ENCODE data around the gene HHATL. TPM values are rescaled to one million over a fixed set of nuclear protein-coding genes. Genes with fewer than 3 reads are reported as not detected.

The HHATL gene
- total RNA-seq: not detected

GRCh38 chr3:42702066-42702951, at the start of gene HHATL:
Gene HHATL (minus strand): TSS chr3:42702798. CDS start chr3:42700826, 1,972 bp downstream.
- CTCF ChIA-PET: no interaction called here
- Mint-ChIP-seq H3K4me3 (no peak within 1 kb of the TSS), H3K4me1 (peaks cover 11% of the 10 kb centered on the region), H3K27me3 (no peaks in the 10 kb centered on the region), H3K27ac (no peak within 1 kb of the TSS), H3K9me3 (no peaks in the 10 kb centered on the region), H3K36me3 (ENCODE audit: low read depth) (no peaks in the 10 kb centered on the region)
- DNase-seq: no peak
- POLR2A ChIA-PET: no interaction called here

GRCh38 chr3:42751609-42752008, 49.0 kb upstream of the HHATL start:
- H3K4me1 Mint-ChIP-seq: peaks cover 40% of the 10 kb centered on the region
- H3K27me3 Mint-ChIP-seq: no peaks in the 10 kb centered on the region
- POLR2A ChIA-PET: no interaction called here
- CTCF ChIA-PET: interaction anchor here (1.1 kb wide), 2 partner anchors 12 to 22 kb away, joined by 3 read pairs; no protein-coding TSS in a partner anchor
- H3K9me3 Mint-ChIP-seq: no peaks in the 10 kb centered on the region
- no peak for DNase-seq
- H3K36me3 Mint-ChIP-seq (ENCODE audit: low read depth): peaks cover 2% of the 10 kb centered on the region
- H3K27ac Mint-ChIP-seq: no peak overlapping the region
- no peak overlapping the region for H3K4me3 Mint-ChIP-seq

GRCh38 chr3:42750834-42751233, 48.2 kb upstream of the HHATL start:
- DNase-seq: no peak
- H3K27ac Mint-ChIP-seq: no peak overlapping the region
- ChIA-PET CTCF (interaction anchor here (1.2 kb wide), 1 partner anchor 11 kb away, joined by 3 read pairs; no protein-coding TSS in a partner anchor), POLR2A (no interaction called here)
- peaks cover 2% of the 10 kb centered on the region for H3K36me3 Mint-ChIP-seq (ENCODE audit: low read depth)
- H3K9me3 Mint-ChIP-seq: no peaks in the 10 kb centered on the region
- H3K4me1 Mint-ChIP-seq: peaks cover 45% of the 10 kb centered on the region
- no peaks in the 10 kb centered on the region for H3K27me3 Mint-ChIP-seq
- no peak overlapping the region for H3K4me3 Mint-ChIP-seq

- Mint-ChIP-seq H3K4me1 (peaks cover 46% of the 10 kb centered on the region), H3K4me3 (no peak overlapping the region), H3K27me3 (no peaks in the 10 kb centered on the region), H3K36me3 (ENCODE audit: low read depth) (peaks cover 2% of the 10 kb centered on the region), H3K27ac (peak overlapping the region; percentile 58), H3K9me3 (no peaks in the 10 kb centered on the region)
- ChIA-PET CTCF (interaction anchor here (1.2 kb wide), 1 partner anchor 12 kb away, joined by 3 read pairs; no protein-coding TSS in a partner anchor), POLR2A (no interaction called here)
- peak; percentile 22 for DNase-seq
Observed at GRCh38 chr3:42749753-42750231, 47.2 kb upstream of the HHATL start.

- Mint-ChIP-seq H3K4me1 (peaks cover 50% of the 10 kb centered on the region), H3K27ac (peak overlapping the region; percentile 76)
- POLR2A ChIA-PET: no interaction called here
Observed at GRCh38 chr3:42749025-42749752, 46.6 kb upstream of the HHATL start.

DNA sequence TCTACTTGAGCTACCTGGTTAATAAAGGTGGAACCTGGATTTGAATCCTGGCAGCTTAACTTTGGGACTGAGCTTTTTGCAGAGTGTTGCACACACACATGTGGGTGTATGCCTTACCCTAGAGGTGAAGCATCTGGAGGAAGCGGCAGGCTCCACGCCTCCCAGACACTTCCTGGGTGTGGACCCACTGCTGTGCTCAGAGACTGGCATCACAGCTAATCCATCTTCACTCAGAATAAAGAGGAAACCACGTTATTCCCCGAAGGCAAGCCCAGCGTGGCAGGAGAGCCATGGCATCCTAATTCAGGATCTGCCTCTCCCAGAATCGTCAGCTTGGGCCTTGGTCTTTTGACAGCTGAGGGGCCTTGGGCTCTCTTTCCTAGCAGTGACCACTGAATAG, 45.0 kb upstream of the HHATL start:
- POLR2A ChIA-PET: no interaction called here
- Mint-ChIP-seq H3K4me3 (peak overlapping the region; percentile 56), H3K27me3 (no peaks in the 10 kb centered on the region), H3K27ac (peak overlapping the region; percentile 84), H3K9me3 (no peaks in the 10 kb centered on the region), H3K36me3 (ENCODE audit: low read depth) (peaks cover 2% of the 10 kb centered on the region), H3K4me1 (peaks cover 55% of the 10 kb centered on the region)
- peak; percentile 62 for DNase-seq
- CTCF ChIA-PET: interaction anchor here (0.6 to 4.2 kb wide), 3 partner anchors 9 to 426 kb away, joined by 3 to 28 read pairs (median 3); partner anchors contain the start of gene VIPR1

More at GRCh38 chr3:42749025-42749752, 46.6 kb upstream of the HHATL start:
- no peaks in the 10 kb centered on the region for H3K27me3 Mint-ChIP-seq
- CTCF ChIA-PET: no interaction called here
- H3K4me3 Mint-ChIP-seq: no peak overlapping the region
- peaks cover 2% of the 10 kb centered on the region for H3K36me3 Mint-ChIP-seq (ENCODE audit: low read depth)
- DNase-seq: no peak
- no peaks in the 10 kb centered on the region for H3K9me3 Mint-ChIP-seq

DNA sequence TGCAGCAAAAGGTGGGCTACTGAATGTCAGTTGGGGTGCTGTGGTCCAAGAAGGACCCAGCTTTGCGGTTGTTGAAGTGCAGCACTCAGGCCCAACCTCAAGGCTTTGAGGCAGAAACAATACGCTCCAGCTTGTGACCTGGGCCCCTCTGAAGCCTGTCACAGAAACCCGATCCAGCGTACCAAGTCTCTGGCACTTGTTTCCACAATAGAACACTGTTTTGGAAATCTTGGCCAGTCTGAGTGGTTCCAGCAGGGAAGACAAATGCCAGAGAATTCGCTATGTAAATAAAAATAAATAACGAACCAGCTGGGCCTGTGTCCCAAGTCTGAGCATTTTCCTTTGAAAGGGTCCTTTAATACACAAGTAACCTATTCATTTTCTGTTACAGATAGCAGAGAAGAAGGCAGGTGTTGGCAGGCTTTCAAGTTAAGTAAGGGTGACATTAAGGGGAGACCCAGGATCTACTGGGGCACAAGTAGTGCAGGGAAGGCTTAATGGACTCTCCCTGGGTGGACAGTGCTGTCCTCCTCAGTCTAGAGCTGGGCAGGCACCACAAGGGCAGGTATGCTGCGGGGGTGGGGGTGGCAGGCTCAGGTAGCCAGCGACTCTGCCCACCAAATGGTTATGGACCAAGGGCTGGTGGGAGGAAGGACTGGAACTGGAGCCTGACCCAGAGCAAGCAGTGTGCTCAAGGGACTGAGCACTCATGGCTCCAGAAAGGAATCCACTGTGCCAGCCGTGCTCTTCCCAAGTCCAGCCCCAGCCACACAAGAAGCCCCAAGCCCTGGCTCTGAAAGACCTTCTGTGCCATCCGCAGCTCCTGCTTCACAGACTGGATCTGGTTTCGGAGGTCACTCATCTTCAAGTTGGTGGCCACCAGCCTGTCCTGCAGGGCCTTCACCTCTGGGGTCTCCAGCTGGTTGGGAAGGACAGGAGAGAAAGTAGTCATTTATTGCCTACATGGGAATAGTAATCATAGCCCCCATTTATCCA, 44.2 kb upstream of the HHATL start:
- ChIA-PET CTCF (interaction anchor here (0.6 to 4.2 kb wide), 6 partner anchors 10 to 426 kb away, joined by 3 to 28 read pairs (median 4); partner anchors contain the start of gene VIPR1), POLR2A (no interaction called here)
- H3K4me3 Mint-ChIP-seq: no peak overlapping the region
- H3K9me3 Mint-ChIP-seq: no peaks in the 10 kb centered on the region
- H3K27me3 Mint-ChIP-seq: no peaks in the 10 kb centered on the region
- peaks cover 2% of the 10 kb centered on the region for H3K36me3 Mint-ChIP-seq (ENCODE audit: low read depth)
- peaks cover 55% of the 10 kb centered on the region for H3K4me1 Mint-ChIP-seq
- peak overlapping the region; percentile 84 for H3K27ac Mint-ChIP-seq
- DNase-seq: no peak

DNA sequence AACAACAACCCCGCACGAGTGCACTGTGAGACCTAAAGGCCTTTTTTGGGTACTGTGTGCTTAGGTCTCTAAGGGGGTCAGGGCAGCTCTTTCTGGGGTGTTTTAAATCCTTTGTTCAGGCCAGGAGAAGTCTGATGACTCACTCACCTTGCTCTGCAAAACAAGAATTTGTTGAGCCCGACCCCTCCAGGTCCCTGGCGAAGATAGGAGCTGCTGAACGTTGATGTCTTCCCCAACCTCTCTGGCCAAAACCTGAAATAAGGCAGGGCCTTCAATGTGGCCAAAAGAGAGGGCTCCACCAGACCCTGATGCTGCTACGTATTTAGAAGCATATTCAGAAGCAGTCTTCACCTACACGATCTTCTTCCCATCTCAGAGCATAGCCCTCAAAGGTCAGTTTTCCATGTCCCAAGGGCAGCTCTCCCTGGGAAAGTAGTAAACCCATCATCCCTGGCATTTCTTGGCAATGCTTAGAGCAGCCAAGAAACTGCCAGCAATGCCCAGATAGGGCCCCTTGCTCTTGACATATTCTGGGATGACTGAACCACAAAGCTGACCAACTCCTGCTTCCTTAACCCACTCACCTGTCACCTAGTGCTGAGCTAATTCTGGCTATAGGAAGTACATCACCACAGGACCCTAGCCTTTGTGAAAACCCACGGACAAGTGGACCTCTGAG, 43.3 kb upstream of the HHATL start:
- ChIA-PET POLR2A (interaction anchor here (0.6 kb wide), 1 partner anchor 12 kb away, joined by 11 read pairs; no protein-coding TSS in a partner anchor), CTCF (interaction anchor here (0.6 to 4.2 kb wide), 10 partner anchors 9 to 244 kb away, joined by 3 to 28 read pairs (median 3); partner anchors contain the start of gene VIPR1)
- Mint-ChIP-seq H3K27ac (peak overlapping the region; percentile 31), H3K4me1 (peaks cover 55% of the 10 kb centered on the region), H3K9me3 (no peaks in the 10 kb centered on the region), H3K27me3 (no peaks in the 10 kb centered on the region), H3K4me3 (no peak overlapping the region), H3K36me3 (ENCODE audit: low read depth) (peaks cover 2% of the 10 kb centered on the region)
- no peak for DNase-seq

DNA sequence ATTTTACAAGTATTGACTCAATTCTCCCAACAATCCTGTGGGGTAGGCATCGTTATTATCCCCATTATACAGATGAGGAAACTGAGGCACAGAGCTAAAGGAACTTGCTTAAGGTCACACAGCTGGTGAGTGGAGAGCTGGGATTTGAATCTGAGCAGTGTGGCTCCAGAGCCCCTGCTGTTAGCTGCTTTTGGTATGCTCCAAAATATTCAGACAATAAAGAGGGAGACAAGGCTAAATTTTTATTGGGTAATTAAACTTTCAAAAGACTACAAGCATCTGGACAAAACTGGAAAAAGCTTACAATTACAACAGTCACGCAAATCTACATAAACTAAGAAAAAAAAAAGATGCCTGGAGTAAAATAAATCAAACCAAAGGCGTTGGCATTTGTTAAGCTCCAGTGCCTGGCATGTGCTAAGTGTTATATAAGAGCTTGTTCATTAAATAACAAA, 42.7 kb upstream of the HHATL start:
- H3K9me3 Mint-ChIP-seq: no peaks in the 10 kb centered on the region
- no peak for DNase-seq
- H3K4me3 Mint-ChIP-seq: no peak overlapping the region
- no peaks in the 10 kb centered on the region for H3K27me3 Mint-ChIP-seq
- peak overlapping the region; percentile 50 for H3K27ac Mint-ChIP-seq
- POLR2A ChIA-PET: interaction anchor here (0.6 kb wide), 1 partner anchor 13 kb away, joined by 11 read pairs; no protein-coding TSS in a partner anchor
- peaks cover 2% of the 10 kb centered on the region for H3K36me3 Mint-ChIP-seq (ENCODE audit: low read depth)
- CTCF ChIA-PET: interaction anchor here (0.6 to 4.2 kb wide), 12 partner anchors 9 to 243 kb away, joined by 3 to 28 read pairs (median 3); partner anchors contain the start of genes KLHL40 and VIPR1
- H3K4me1 Mint-ChIP-seq: peaks cover 55% of the 10 kb centered on the region

DNA sequence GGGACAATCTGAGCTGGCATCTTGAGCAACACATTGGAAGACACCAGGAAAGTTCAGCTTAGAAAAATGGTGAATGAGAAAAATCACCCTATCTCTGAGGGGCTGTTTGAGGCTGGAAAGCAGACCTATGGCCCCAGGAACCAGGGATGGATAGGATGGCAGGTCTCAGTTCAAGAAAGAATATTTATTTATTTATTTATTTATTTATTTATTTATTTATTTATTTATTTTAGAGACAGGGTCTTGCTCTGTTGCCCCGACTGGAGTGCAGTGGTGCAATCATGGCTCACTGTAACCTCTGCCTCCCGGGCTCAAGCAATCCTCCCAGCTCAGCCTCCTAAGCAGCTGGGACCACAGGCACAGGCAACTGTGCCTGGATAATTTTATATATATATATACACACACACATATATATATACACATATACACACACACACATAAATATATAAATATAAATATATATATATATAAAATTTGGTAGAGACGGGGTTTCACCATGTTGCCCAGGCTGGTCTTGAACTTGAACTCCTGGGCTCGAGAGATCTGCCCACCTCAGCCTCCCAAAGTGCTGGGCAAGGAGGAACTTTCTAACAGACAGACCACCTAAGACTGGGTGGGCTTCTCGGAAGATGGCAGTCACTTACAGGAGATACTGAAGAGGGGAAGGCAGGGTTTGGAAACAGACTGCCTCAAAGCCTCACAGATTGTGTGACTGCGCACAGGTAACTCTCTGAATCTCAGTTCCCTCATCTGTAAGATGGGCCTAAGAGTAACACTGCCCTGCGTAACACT, 40.8 kb upstream of the HHATL start:
- H3K36me3 Mint-ChIP-seq (ENCODE audit: low read depth): no peaks in the 10 kb centered on the region
- ChIA-PET CTCF (interaction anchor here (0.6 to 4.2 kb wide), 6 partner anchors 13 to 161 kb away, joined by 3 to 28 read pairs (median 4); partner anchors contain the start of genes KLHL40, SEC22C and ZBTB47), POLR2A (no interaction called here)
- peaks cover 2% of the 10 kb centered on the region for H3K27me3 Mint-ChIP-seq
- H3K4me3 Mint-ChIP-seq: no peak overlapping the region
- peaks cover 39% of the 10 kb centered on the region for H3K4me1 Mint-ChIP-seq
- DNase-seq: no peak
- no peaks in the 10 kb centered on the region for H3K9me3 Mint-ChIP-seq
- H3K27ac Mint-ChIP-seq: no peak overlapping the region

DNA sequence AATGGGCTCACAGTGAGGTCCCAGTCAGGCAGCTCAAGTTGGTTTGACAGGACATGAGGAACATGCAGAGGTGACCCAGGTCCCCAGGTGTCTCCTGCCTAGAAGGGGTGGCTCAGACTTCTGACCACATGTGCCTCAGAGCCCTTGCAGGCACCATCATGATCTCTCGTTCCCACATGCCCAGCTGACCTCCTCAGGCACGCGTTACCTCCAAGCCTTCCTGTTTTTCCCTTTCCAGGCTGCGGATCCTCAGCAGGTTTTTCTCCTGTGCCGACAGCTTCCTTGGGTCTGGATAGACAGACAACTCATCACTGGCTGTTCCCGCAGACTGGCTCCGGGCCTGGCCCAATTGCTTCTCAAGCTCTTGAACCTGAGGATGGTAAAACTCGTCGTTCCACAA, 40.1 kb upstream of the HHATL start:
- ChIA-PET CTCF (interaction anchor here (0.6 to 1.0 kb wide), 2 partner anchors 28 to 161 kb away, joined by 3 to 4 read pairs; partner anchors contain the start of gene SEC22C), POLR2A (no interaction called here)
- no peak for DNase-seq
- Mint-ChIP-seq H3K4me3 (no peak overlapping the region), H3K27me3 (peaks cover 3% of the 10 kb centered on the region), H3K9me3 (no peaks in the 10 kb centered on the region), H3K36me3 (ENCODE audit: low read depth) (no peaks in the 10 kb centered on the region), H3K27ac (peak overlapping the region; percentile 19), H3K4me1 (peaks cover 32% of the 10 kb centered on the region)

All from activated CD4-positive, alpha-beta T cell treated with anti-CD3 and anti-CD28 coated beads, Interleukin-2, amount 10 ng/mL, durations not matched to agents 7 days and 5 days (primary cell).